Naive thymus-derived CD8-positive, alpha-beta T cell (primary cell): ENCODE results near the gene COL1A1. TPM values are rescaled to one million over a fixed set of nuclear protein-coding genes. Genes with fewer than 3 reads are reported as not detected.

Experiments used
- ATAC-seq, 2 donors: fragments of 150-1000 bp; cut with Tn5 transposase in 1 of 2; sonication (Bioruptor Pico), chemical (Tn5 transposase) in 1 of 2; 1 replicate in 1 of 2; 2 replicates in 1 of 2; pipeline ENCODE4 v1.10.0; 2021; ENCODE audit warnings: mild to moderate bottlenecking in 2 of 2, moderate library complexity in 2 of 2
- POLR2A ChIA-PET: fragments of 350-600 bp; sonication (Branson Sonifier 250); formaldehyde crosslinking; loops from one replicate; lab custom pipeline; 2021; ENCODE audit warnings: antibody characterized with exemption; lab: Charles Lee
- DNase-seq, 10 donors: peaks; one replicate each; pipeline versions ENCODE4 v3.0.0 to v3.0.0-alpha.2; 2020 to 2022
- H3K27ac Mint-ChIP-seq, 10 donors: one replicate each; pipeline ENCODE4 v1.8.0; 2020 to 2022; ENCODE audit warnings: mild to moderate bottlenecking in 10 of 10, mixed read lengths in 10 of 10, moderate library complexity in 4 of 10, inconsistent platforms in 1 of 10
- H3K27me3 Mint-ChIP-seq, 5 donors: one replicate each; pipeline ENCODE4 v1.8.0; 2021 to 2022; ENCODE audit warnings: mixed read lengths in 5 of 5
- H3K36me3 Mint-ChIP-seq, 3 donors: one replicate each; pipeline ENCODE4 v1.8.0; 2020 to 2022; ENCODE audit warnings: mixed read lengths in 3 of 3, mild to moderate bottlenecking in 2 of 3, inconsistent platforms in 1 of 3
- H3K4me1 Mint-ChIP-seq, 4 donors: one replicate each; pipeline ENCODE4 v1.8.0; 2021 to 2022; ENCODE audit warnings: mixed read lengths in 4 of 4
- H3K4me3 Mint-ChIP-seq, 10 donors: one replicate each; pipeline ENCODE4 v1.8.0; 2020 to 2022; ENCODE audit warnings: mild to moderate bottlenecking in 10 of 10, mixed read lengths in 10 of 10, moderate library complexity in 6 of 10, inconsistent platforms in 1 of 10
- H3K9me3 Mint-ChIP-seq, 9 donors: one replicate each; pipeline ENCODE4 v1.8.0; 2020 to 2022; ENCODE audit warnings: mixed read lengths in 9 of 9, mild to moderate bottlenecking in 3 of 9, inconsistent platforms in 1 of 9, moderate library complexity in 1 of 9
- polyA plus RNA-seq, 3 donors: library from polyadenylated mRNA; unstranded; fragments of 300-500 nt; fragmentation: Illumina TruSeq; gene quantifications; one replicate each; pipeline ENCODE4 v1.2.3, GENCODE V29; 2021
- total RNA-seq, 8 experiments: library from RNA in 2 of 8; stranded (reverse) in 2 of 8; gene quantifications; one replicate each; pipeline ENCODE4 v1.2.3 and lab custom pipeline; 2021 to 2026

Gene COL1A1
- total and polyA plus RNA-seq, 5 experiments from 2014 or later = 0.44 to 0.83 TPM; not detected in 3

GRCh38 chr17:50221266-50221863 is 19.9 kb upstream of the COL1A1 start:
- H3K9me3 Mint-ChIP-seq = peaks cover 0 to 22% (median 11%) of the 10 kb centered on the region in 9 donors
- ATAC-seq (peak in 1 of 2 donors; percentile 42), DNase-seq (peak in 1 of 10 donors; percentile 9)
- peaks cover 0 to 3% (median 2%) of the 10 kb centered on the region in 5 donors for H3K27me3 Mint-ChIP-seq
- H3K4me1 Mint-ChIP-seq = peaks cover 1 to 7% (median 4%) of the 10 kb centered on the region in 4 donors
- POLR2A ChIA-PET = no interaction called here
- peak overlapping the region in 3 of 10 donors; percentile 37 to 48 (median 40) for H3K27ac Mint-ChIP-seq
- no peak overlapping the region for H3K4me3 Mint-ChIP-seq
- peaks cover 0 to 17% (median 17%) of the 10 kb centered on the region in 3 donors for H3K36me3 Mint-ChIP-seq

GRCh38 chr17:50220811-50221210 is 19.4 kb upstream of the COL1A1 start:
- no peak overlapping the region for H3K27ac Mint-ChIP-seq
- ATAC-seq (no peak), DNase-seq (no peak)
- peaks cover 0 to 16% (median 11%) of the 10 kb centered on the region in 9 donors for H3K9me3 Mint-ChIP-seq
- H3K4me3 Mint-ChIP-seq = no peak overlapping the region
- POLR2A ChIA-PET = no interaction called here
- H3K4me1 Mint-ChIP-seq = peaks cover 1 to 7% (median 4%) of the 10 kb centered on the region in 4 donors
- H3K36me3 Mint-ChIP-seq = peaks cover 0 to 14% (median 14%) of the 10 kb centered on the region in 3 donors
- H3K27me3 Mint-ChIP-seq = peaks cover 0 to 3% (median 2%) of the 10 kb centered on the region in 5 donors

GRCh38 chr17:50219939-50220465 is 18.6 kb upstream of the COL1A1 start:
- DNase-seq = no peak
- Mint-ChIP-seq H3K4me1 (peaks cover 1 to 7% (median 4%) of the 10 kb centered on the region in 4 donors), H3K27ac (no peak overlapping the region), H3K36me3 (peaks cover 0 to 7% (median 6%) of the 10 kb centered on the region in 3 donors), H3K9me3 (peaks cover 0 to 8% (median 6%) of the 10 kb centered on the region in 9 donors), H3K27me3 (peaks cover 0 to 3% (median 2%) of the 10 kb centered on the region in 5 donors), H3K4me3 (no peak overlapping the region)
- POLR2A ChIA-PET = interaction anchor here (0.6 kb wide), 1 partner anchor 36 kb away, joined by 3 read pairs; no protein-coding TSS in a partner anchor
- ATAC-seq = no peak

- peaks cover 0 to 3% (median 2%) of the 10 kb centered on the region in 5 donors for H3K27me3 Mint-ChIP-seq
- H3K36me3 Mint-ChIP-seq = peaks cover 0 to 1% (median under 1%) of the 10 kb centered on the region in 3 donors
- ATAC-seq = no peak
- peaks cover 0 to 1% (median 0%) of the 10 kb centered on the region in 9 donors for H3K9me3 Mint-ChIP-seq
- H3K4me1 Mint-ChIP-seq = peaks cover 1 to 7% (median 4%) of the 10 kb centered on the region in 4 donors
- POLR2A ChIA-PET = no interaction called here
- H3K27ac Mint-ChIP-seq = no peak overlapping the region
- H3K4me3 Mint-ChIP-seq = no peak overlapping the region
- no peak for DNase-seq
Observed at GRCh38 chr17:50219342-50219741, 17.9 kb upstream of the COL1A1 start.

- DNase-seq (no peak), ATAC-seq (no peak)
- POLR2A ChIA-PET = no interaction called here
- Mint-ChIP-seq H3K27ac (peak overlapping the region in 1 of 10 donors; percentile 60), H3K4me3 (no peak overlapping the region), H3K4me1 (peaks cover 1 to 7% (median 4%) of the 10 kb centered on the region in 4 donors), H3K27me3 (peaks cover 0 to 3% (median 2%) of the 10 kb centered on the region in 5 donors), H3K36me3 (no peaks in the 10 kb centered on the region), H3K9me3 (no peaks in the 10 kb centered on the region)
Observed at GRCh38 chr17:50218771-50219315, 17.4 kb upstream of the COL1A1 start.

- DNase-seq = no peak
- H3K36me3 Mint-ChIP-seq = no peaks in the 10 kb centered on the region
- peaks cover 1 to 9% (median 6%) of the 10 kb centered on the region in 4 donors for H3K4me1 Mint-ChIP-seq
- H3K9me3 Mint-ChIP-seq = no peaks in the 10 kb centered on the region
- no peak overlapping the region for H3K4me3 Mint-ChIP-seq
- peaks cover 0 to 3% (median 2%) of the 10 kb centered on the region in 5 donors for H3K27me3 Mint-ChIP-seq
- POLR2A ChIA-PET = no interaction called here
- ATAC-seq = no peak
- H3K27ac Mint-ChIP-seq = no peak overlapping the region
Observed at GRCh38 chr17:50218071-50218759, 16.8 kb upstream of the COL1A1 start.

- no peak for ATAC-seq
- Mint-ChIP-seq H3K4me1 (peaks cover 3 to 16% (median 12%) of the 10 kb centered on the region in 4 donors), H3K27me3 (peaks cover 0 to 4% (median 2%) of the 10 kb centered on the region in 5 donors), H3K36me3 (no peaks in the 10 kb centered on the region), H3K4me3 (no peak overlapping the region), H3K9me3 (no peaks in the 10 kb centered on the region), H3K27ac (no peak overlapping the region)
- POLR2A ChIA-PET = no interaction called here
- no peak for DNase-seq
Observed at GRCh38 chr17:50217591-50217990, 16.2 kb upstream of the COL1A1 start.

- Mint-ChIP-seq H3K9me3 (no peaks in the 10 kb centered on the region), H3K27me3 (peaks cover 3 to 15% (median 6%) of the 10 kb centered on the region in 5 donors), H3K4me1 (peaks cover 4 to 11% (median 10%) of the 10 kb centered on the region in 4 donors), H3K36me3 (no peaks in the 10 kb centered on the region), H3K4me3 (no peak overlapping the region), H3K27ac (no peak overlapping the region)
- DNase-seq (no peak), ATAC-seq (no peak)
- POLR2A ChIA-PET = no interaction called here
Observed at GRCh38 chr17:50214976-50215760, 13.7 kb upstream of the COL1A1 start.

GRCh38 chr17:50213026-50214022 is 11.9 kb upstream of the COL1A1 start:
- Mint-ChIP-seq H3K4me3 (peak overlapping the region in 1 of 10 donors; percentile 2), H3K36me3 (no peaks in the 10 kb centered on the region), H3K27me3 (peaks cover 14 to 26% (median 17%) of the 10 kb centered on the region in 5 donors), H3K4me1 (peaks cover 4 to 11% (median 10%) of the 10 kb centered on the region in 4 donors), H3K27ac (peak overlapping the region in 2 of 10 donors; percentile 0 to 25), H3K9me3 (no peaks in the 10 kb centered on the region)
- ATAC-seq (peak; percentile 99), DNase-seq (peak in 7 of 10 donors; percentile 18 to 65 (median 54))
- POLR2A ChIA-PET = interaction anchor here (0.7 to 1.5 kb wide), 2 partner anchors 12 to 182 kb away, joined by 3 to 7 read pairs; partner anchors contain the start of gene COL1A1

- DNase-seq (no peak), ATAC-seq (no peak)
- Mint-ChIP-seq H3K4me3 (no peak overlapping the region), H3K36me3 (no peaks in the 10 kb centered on the region), H3K27ac (no peak overlapping the region), H3K27me3 (peaks cover 20 to 37% (median 27%) of the 10 kb centered on the region in 5 donors), H3K9me3 (no peaks in the 10 kb centered on the region), H3K4me1 (peaks cover 4 to 13% (median 11%) of the 10 kb centered on the region in 4 donors)
- POLR2A ChIA-PET = interaction anchor here (0.7 to 1.5 kb wide), 2 partner anchors 11 to 183 kb away, joined by 3 to 7 read pairs; partner anchors contain the start of gene COL1A1
Observed at GRCh38 chr17:50212121-50212843, 10.9 kb upstream of the COL1A1 start.
